ENCODE measurements around the gene PGBD5. TPM values are rescaled to one million over a fixed set of nuclear protein-coding genes. Genes with fewer than 3 reads are reported as not detected.

PGBD5 gene
- total RNA-seq, 1 donor from 2014 or later, result 12.8 TPM

DNA sequence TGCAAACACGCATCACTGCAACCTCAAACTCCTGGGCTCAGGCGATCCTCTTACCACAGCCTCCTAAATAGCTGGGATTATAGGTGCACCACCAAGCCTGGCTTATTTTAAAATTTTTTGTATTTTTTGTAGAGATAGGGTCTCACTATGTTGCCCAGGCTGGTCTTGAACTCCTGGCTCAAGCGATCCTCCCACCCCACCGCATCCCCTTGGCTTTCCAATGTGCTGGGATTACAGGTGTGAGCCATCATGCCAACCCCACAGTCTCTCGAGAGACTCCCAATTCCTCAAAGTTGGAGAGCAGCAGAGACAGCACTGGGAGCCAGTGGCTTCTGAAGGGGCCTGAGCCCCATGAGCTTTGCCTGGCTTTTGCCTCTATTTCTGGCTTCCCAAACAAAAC lies 42.7 kb downstream of the PGBD5 start:
- intact Hi-C loops (cut with DNase I), result no loop called here
- ATAC-seq (ENCODE audit: poor library complexity), result no peak
- no peak for DNase-seq

DNA sequence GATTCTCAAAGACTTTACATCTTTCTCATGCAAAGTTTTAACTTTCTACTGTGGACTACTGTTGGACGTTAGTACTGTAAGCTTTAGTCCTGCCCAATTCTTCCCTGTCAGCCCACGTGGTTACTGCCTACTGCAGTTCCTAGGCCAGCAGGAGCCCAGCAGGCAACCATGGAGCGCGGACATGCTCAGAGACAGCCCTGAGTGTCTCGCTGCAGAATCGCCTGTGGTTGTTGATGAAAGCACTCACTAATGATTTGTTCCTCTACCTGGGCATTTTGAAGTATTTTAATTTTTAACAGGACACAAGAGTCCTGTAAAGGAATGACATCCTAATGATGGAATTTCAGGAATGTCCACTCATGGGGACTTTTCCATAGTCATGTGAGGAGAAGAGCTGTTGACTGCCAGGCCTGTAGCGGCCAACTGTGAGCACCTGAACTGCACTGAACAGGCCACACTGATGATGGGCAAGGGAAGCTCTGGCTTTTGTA lies 44.1 kb downstream of the PGBD5 start:
- intact Hi-C loops (cut with DNase I), result no loop called here
- no peak for ATAC-seq (ENCODE audit: poor library complexity)
- DNase-seq, result no peak

DNA sequence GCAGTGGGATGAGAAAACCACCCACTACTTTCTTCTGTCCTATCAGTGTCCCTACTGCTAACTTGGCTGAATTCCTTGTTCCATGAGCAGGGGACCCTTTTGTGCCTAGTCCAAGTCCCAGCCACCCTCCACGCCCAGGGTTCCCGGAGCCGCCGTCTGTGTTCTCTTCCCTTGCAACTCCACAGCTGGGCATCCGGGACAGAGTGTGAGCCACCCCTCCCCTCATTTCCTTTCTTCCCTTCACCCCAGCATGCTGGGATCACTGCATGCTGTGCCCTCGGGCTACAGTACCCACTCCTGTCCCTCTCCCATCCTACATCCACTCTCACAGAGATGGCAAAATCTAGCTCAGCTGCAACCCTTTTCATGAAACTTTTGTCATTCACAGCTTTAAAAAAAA lies 44.5 kb downstream of the PGBD5 start:
- DNase-seq (no peak), ATAC-seq (ENCODE audit: poor library complexity) (no peak)
- intact Hi-C loops (cut with DNase I), result no loop called here

DNA sequence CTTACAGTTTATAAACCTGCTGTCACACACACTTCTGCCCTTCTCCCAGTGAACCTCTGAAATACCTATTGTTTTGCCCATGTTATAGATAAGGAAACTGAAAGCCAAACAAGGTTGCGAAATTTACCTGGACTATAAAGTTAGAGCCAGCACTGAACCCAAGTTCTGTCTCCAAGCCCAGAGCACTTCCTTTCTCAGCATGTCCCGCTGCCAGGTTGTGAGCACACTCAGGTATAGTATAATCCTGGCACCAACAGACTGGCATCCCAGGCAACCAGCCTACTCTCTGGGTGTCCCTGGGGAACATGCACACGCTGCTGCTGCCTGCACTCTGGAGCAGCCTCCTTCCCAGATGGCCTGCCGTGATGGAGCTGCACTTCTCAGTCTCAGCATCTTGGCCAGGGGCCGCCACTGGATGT lies 45.1 kb downstream of the PGBD5 start:
- intact Hi-C loops (cut with DNase I), result no loop called here
- ATAC-seq (ENCODE audit: poor library complexity), result no peak
- DNase-seq, result no peak

DNA sequence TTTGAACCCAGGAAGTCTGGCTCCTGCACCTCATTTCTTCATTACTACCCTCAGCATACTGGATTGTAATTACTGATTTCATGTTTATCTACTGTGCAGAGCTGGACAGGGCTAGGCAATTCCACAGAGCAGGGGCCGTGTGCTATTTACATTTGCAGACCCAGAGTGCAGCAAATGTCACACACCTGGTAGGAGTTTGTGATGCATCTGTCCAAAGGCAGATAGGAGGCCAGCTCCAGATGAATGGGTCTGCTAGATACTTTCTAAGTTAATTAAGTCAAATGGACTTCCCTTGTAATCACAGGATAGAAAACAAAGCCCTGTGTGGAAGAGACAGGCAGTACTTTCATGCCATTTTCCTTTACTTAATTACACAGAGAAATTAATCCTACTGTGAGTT lies 46.2 kb downstream of the PGBD5 start:
- intact Hi-C loops (cut with DNase I), result no loop called here
- DNase-seq (no peak), ATAC-seq (ENCODE audit: poor library complexity) (no peak)

DNA sequence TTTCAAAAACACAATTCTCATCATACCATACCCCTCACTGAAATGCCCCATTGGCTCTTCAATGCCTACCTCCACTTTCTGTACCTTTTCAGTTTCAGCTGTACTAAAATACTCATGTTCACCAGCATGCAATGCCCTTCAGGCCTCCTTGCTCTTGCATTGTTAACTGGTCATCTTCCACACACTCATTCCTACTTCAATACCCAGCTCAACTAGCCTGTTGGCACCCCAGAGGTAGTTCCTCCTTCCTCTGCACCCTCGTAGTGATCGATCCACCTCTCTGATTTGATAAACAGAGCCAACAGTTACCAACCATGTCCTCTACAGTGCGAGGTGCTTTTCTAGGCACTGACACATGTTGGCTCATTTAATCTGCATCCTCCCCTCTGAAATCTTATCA lies 46.7 kb downstream of the PGBD5 start:
- ATAC-seq (ENCODE audit: poor library complexity) (no peak), DNase-seq (no peak)
- intact Hi-C loops (cut with DNase I), result no loop called here

DNA sequence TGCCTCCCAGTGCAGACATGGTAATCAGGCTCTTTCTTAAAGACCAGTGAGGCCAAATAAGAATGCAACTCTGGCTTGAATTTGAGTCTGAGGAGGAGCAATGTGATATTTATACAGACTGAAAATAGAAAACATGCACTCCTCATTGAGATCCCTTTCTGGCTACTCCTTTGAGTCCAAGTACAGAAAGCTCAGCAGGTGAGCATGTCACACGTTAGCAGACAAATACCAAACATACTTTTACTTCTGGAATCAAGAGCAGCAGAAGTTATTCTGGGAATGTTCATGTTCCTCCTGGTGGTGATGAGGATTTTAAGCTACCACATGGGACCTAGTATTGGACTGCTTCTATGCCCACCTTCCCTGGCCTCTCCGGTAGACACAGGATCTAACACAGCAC lies 48.3 kb downstream of the PGBD5 start:
- DNase-seq, result no peak
- no peak for ATAC-seq (ENCODE audit: poor library complexity)
- intact Hi-C loops (cut with DNase I), result no loop called here

DNA sequence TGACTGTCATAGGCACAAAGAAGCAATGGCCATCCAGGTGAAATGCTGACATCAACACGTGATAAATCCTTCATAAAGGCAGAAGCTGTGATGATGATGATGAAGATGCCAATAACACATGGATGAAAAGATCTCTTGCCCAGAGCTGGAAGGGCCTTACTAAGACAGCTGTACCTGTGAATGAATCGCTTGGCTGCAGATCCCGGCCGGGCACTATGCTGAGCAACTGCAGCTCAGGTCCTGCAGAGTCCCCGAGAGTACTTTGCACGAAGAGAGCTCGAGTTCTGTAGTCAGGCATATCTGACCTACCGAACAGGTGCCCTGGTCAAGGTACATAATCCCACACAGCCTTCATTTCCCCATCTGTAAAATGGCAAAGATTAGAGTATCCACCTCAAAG lies 48.8 kb downstream of the PGBD5 start:
- intact Hi-C loops (cut with DNase I), result no loop called here
- no peak for DNase-seq
- no peak for ATAC-seq (ENCODE audit: poor library complexity)

DNA sequence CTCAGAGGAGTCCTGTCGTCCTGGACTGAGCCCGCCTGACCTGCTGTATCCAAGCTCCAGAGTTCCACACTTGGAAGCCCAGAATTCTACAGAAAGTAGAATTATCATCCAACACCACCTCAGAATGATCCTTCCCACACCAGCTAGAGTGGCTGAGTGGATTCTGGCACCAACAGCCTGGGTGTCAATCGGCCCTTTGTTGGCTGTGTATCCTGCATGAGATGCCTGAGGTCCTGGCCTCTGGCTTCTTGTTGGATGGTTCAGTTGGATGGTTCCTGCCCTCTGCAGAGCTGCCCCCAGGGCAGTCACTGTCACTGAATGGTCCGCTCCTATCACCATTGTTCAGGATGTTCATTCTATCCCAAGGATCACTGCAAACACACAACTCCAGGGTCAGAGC lies 49.8 kb downstream of the PGBD5 start:
- DNase-seq (no peak), ATAC-seq (ENCODE audit: poor library complexity) (peak; percentile 34)
- intact Hi-C loops (cut with DNase I), result no loop called here

DNA sequence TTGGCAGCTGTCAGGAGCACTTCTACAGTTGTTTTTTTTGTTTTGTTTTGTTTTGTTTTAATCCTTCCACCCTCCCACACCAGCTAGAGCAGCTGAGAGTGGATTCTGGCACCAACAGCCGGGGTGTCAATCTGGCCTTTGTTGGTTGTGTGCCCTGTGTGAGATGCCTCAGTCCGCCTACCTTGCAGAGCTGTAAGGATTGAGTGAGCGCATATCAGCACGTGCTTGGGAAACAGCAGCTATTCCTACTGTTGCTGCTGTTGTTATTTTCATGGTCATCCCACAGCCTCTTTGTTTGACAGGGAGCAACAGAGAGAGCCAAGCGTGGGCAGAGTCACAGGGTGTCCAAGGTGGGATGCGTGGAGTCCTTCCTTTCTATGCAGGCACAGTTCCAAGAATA lies 50.4 kb downstream of the PGBD5 start:
- DNase-seq (no peak), ATAC-seq (ENCODE audit: poor library complexity) (peak; percentile 84)
- intact Hi-C loops (cut with DNase I), result no loop called here

DNA sequence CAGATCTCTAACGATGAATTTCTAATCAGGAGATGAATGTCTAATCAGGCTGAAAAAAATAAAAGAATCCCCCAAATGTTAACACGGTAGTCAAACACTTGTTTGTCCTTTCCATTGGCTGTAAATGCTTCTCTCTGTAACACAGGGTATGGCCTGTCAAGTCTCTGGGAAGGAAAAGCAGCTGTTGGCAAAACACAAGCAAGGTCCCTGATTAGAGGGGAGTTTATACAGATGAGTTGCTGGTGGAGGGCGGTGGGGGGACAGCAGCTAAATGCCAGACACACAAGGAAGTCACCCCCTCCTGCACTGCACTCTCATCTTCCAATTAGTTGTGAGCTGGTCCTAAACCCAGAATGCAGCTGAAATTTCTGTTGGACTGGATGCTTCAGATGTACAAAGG lies 51.0 kb downstream of the PGBD5 start:
- DNase-seq (no peak), ATAC-seq (ENCODE audit: poor library complexity) (no peak)
- intact Hi-C loops (cut with DNase I), result no loop called here

DNA sequence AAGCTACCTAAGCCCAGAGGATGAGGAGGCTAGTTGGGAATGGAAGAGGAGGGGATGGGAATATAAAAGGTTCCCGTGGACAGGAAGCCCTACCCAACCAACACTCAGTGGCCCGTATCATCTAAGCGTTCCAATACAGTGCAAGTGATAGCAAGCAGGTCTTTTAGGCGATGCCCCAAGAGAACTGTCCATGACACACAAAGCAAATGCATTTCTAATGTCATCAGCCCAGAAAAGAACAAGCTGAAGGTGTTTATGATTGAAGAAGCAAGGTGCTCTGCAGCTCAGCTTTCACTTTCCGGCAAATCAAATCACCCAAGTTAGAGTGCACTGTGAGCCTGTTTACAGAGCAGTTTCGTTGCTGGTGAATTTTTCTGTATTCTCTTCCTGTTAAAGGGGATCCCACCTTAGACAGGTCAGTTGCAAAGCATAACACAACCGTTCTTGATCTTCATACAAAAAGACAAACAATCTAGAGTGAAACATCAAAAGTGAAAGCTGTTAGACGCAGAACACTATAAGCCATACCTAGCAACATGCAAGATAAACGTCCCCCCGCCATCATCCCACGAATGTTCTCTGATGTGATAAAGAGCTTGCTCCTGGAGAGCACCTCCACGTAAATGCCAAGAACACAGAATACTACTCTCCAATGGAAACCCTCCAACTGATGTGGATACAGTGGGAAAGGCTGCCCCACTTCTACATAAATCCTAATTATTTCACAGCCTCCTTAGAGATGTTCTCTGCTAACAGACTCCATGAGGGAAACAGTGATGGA lies 54.0 kb downstream of the PGBD5 start:
- ATAC-seq (ENCODE audit: poor library complexity), result no peak
- DNase-seq, result no peak
- intact Hi-C loops (cut with DNase I), result no loop called here

DNA sequence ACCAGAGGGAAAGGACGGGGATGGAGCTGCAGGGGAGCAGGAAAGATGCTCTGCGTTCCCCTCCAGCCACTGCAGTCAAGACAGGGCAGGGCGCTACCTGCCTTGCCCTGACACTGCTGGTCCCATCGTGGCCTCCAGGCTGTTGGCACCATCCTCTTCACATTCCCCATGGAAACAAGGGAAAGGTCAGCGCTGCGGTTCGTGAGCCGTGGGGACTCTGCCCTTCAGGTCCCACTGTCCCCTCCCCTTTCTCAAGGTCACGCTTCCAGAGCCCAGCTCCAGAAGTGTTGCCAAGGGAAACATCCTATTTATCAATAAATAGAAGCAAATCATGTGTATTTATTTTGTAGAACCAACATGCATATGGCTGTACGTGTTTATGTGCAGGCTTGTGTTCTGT lies 56.0 kb downstream of the PGBD5 start:
- intact Hi-C loops (cut with DNase I), result no loop called here
- DNase-seq (no peak), ATAC-seq (ENCODE audit: poor library complexity) (no peak)

DNA sequence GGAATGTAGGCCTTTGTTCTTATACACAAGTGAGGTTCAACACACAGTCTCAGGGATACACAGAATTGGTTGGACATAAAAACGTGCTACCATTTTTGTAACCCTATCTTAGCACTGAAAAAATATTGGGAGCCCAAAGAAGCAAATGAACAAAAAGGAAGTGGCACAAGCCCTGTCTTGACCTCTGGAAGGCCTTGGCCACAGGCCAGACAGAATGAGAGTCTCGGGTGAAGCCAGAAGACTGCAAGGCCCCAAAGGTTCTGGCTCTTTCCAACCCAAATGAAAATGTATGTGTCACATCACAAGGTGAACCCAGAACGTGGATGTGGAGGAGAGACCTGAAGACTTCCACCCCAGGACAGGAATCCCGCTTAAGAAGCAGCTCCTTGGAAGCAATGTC lies 57.3 kb downstream of the PGBD5 start:
- DNase-seq (no peak), ATAC-seq (ENCODE audit: poor library complexity) (no peak)
- intact Hi-C loops (cut with DNase I), result no loop called here

DNA sequence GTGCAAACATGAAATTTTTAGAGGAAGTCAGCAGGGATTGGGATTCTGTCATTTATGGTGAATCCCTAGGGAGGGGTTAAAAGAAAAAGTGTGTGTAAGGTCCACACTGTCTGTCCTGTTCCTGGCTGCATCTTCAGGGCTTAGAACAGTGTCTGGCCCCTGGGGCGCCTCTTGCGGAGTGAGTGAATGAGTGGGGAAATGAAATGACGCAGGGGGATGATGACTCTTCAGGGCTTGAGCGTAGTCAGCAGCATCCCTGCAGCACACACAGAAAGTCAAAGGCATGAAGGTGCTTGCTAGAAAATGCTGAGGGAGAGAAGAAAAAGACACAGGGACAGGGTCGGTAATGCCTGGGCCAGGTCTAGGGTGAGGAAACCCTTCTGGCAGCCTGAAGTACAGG lies 57.8 kb downstream of the PGBD5 start:
- intact Hi-C loops (cut with DNase I), result no loop called here
- no peak for ATAC-seq (ENCODE audit: poor library complexity)
- no peak for DNase-seq

DNA sequence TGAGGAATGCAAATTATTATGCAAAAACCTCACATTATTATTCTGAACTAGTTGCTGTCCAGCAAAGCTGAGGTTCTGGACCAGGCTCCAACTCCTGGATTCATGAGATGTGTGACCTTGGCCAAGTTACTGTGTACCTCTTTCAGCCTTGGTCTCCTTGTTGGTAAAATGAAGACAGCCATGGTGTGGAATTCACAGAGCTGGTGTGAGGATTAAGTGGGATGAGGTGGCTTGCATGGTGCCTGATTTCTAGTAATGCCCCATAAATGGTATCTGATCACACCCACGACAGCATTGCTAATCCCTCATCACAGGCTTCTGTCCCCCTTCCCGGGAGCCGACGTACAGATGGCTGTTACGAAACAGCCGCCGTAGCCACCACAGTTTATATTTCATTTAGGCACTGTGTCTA lies 59.6 kb downstream of the PGBD5 start:
- ATAC-seq (ENCODE audit: poor library complexity), result no peak
- intact Hi-C loops (cut with DNase I), result no loop called here
- DNase-seq, result no peak

DNA sequence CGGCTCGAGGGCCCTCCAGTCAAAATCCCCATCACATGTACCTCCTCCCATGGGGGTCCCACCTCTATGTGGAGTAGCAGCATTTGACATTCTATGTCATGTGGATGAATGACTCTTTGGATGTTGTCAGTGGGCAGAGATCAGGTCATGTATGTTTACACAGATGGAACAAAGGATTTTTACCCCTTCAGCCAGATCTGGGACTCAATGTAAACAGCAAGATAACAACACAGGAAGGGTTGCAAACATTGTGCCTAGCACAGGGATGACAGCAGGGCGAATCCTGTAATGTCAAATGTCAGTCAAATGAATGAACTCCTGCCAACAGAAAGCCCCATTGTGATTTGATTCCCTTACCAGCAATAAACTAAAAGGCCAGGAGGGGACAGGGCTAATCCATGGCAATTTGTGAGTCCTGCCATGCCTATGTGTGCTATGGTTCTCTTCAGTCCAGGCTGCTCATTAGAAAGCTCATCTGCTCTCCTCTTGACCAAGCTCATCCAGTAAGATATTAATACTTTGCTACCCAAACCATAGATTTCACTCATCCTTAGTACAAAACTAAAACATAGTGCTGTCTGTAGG lies 60.3 kb downstream of the PGBD5 start:
- DNase-seq, result no peak
- ATAC-seq (ENCODE audit: poor library complexity), result no peak
- intact Hi-C loops (cut with DNase I), result no loop called here

DNA sequence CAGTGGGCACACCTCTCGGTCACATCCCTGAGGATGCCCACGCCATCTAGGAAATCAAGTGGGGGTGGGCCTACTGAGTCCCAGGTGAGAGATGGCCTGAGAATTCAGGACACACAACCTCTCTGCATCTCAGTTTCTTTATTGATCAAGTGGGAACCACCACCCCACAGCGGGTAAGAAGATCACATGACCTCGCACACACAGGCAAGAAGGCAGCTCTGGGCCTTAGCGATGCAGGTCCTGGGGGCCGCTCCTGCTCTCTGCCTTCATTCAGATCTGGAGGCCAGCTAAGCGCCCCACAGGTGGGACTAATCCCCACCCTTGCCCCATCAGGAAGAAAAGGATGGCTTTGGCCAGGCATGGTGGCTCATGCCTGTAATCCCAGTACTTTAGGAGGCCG lies 63.2 kb downstream of the PGBD5 start:
- intact Hi-C loops (cut with DNase I), result no loop called here
- DNase-seq, result no peak
- ATAC-seq (ENCODE audit: poor library complexity), result no peak

DNA sequence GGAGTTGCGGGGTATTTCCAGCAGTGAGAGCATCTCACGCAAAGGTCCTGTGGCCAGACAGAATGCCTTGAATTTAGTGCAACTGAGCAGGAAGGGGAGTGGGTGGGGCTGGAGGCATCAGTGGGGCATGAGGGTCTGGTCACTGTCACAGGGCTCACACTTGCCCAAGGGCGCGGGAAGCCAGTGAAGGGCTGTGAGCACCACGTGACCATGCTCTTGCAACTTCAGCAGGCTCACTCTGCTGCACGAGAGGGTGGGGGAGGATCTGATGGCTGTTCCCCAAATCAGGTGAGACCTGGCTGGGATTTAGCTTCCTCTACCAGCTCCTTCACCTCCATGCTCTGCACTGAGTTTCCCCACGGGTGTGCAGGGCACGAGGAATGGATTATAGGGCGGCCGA lies 64.2 kb downstream of the PGBD5 start:
- ATAC-seq (ENCODE audit: poor library complexity) (no peak), DNase-seq (no peak)
- intact Hi-C loops (cut with DNase I), result no loop called here

DNA sequence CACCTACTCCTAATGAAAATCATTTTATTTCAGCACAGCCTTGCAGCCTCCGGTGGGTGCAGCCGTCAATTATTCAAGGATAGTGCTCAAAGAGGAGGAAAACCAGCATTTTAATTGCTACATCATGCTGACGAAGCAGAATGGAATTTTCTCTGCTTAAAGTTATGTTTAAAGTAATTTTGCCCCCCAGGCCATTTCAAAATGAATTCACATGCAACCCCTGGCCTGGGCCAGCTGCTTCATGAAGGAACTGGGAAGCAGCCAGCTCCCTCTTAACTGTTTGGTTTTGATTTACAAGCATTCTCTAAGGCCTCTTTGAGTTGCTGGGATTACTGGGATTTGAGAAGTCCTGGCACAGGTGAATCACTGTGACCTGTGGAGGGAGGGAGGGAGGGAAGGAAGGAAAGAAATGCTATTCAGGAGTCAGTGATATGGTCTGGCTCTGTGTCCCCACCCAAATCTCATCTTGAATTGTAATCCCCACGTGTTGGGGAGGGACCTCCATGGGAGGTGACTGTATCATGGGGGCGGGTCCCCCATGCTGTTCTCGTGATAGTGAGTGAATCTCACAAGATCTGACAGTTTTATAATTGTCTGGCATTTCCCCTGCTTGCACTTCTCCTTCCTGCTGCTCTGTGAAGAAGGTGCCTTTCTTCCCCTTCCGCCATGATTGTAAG lies 66.0 kb downstream of the PGBD5 start:
- no peak for DNase-seq
- ATAC-seq (ENCODE audit: poor library complexity), result no peak
- intact Hi-C loops (cut with DNase I), result no loop called here

Measured in Right ventricle myocardium superior (tissue), 1 donor.